GM10266 (cell line): ENCODE results near the gene BAG5.

ENCODE experiments used
- DNase-seq: peaks from one replicate; pipeline ENCODE4 v3.0.0; 2012; ENCODE audit errors: extremely low spot score
- CTCF ChIP-seq: IDR thresholded peaks from 2 replicates; pipeline ENCODE4 v1.5.1; 2012; ENCODE audit warnings: mild to moderate bottlenecking, low read depth; ENCODE audit not compliant: control insufficient read depth, insufficient read depth; ENCODE audit errors: missing control alignments

Gene BAG5

GRCh38 chr14:103542605-103543088 lies 19.8 kb downstream of the BAG5 start:
- DNase-seq: no peak

GRCh38 chr14:103541709-103542604 lies 20.5 kb downstream of the BAG5 start:
- TF ChIP-seq CTCF: no peak
- DNase-seq: no peak

More at GRCh38 chr14:103542605-103543088, 19.8 kb downstream of the BAG5 start:
- no peak for TF ChIP-seq CTCF

- no peak for TF ChIP-seq CTCF
- no peak for DNase-seq
These were observed 21.4 kb downstream of the BAG5 start for GRCh38 chr14:103540821-103541708.

GRCh38 chr14:103539056-103539825 lies 23.2 kb downstream of the BAG5 start:
- TF ChIP-seq CTCF: no peak
- DNase-seq: no peak

- TF ChIP-seq CTCF: no peak
- DNase-seq: no peak
These were observed 24.0 kb downstream of the BAG5 start for GRCh38 chr14:103538291-103539055.
